ENCODE measurements around the gene FLYWCH1. TPM values are rescaled to one million over a fixed set of nuclear protein-coding genes. Genes with fewer than 3 reads are reported as not detected.

The FLYWCH1 gene
- total and polyA plus RNA-seq, 10 of the 15 experiments (the other 5 are each of a cell fraction or from before 2014, with no cell fraction given): 0.47 to 33.8 (median 11.2) TPM

- TF ChIP-seq NFYB (IDR thresholded peaks at IDR 0.05; ENCODE audit: insufficient read depth, low read depth, low read length) (peak; percentile 89), POU2F2 (IDR thresholded peaks at IDR 0.05; ENCODE audit: borderline replicate concordance, low read depth, low read length) (peak; percentile 76; the same call in 1 of the 3 replicates), MYB (IDR thresholded peaks at IDR 0.05; ENCODE audit: borderline replicate concordance, low read depth, low read length) (no peak), NRF1 (conservative IDR thresholded peaks at IDR 0.05; ENCODE audit: low read depth, low read length) (no peak), CREB1 (IDR thresholded peaks at IDR 0.05; ENCODE audit: low read depth) (peak; percentile 26; the same call in 1 of the 2 replicates), ZNF384 (IDR thresholded peaks at IDR 0.05; ENCODE audit: borderline replicate concordance, low read depth, low read length) (no peak), IKZF1 (conservative IDR thresholded peaks at IDR 0.05) (no peak; the same call in 1 of the 2 replicates), NFYA (IDR thresholded peaks at IDR 0.05; ENCODE audit: borderline replicate concordance, low read depth, low read length) (no peak), ZSCAN29 (IDR thresholded peaks at IDR 0.05) (no peak), HDGF (IDR thresholded peaks at IDR 0.05) (peak; percentile 88), CTCF (IDR thresholded peaks at IDR 0.05 in 2 of 3, conservative IDR thresholded peaks at IDR 0.05 in 1 of 3; ENCODE audit: control insufficient read depth in 2 of 3, extremely low read depth in 1 of 3, insufficient read depth in 1 of 3, low read depth in 3 of 3, low read length in 3 of 3) (no peak), ZBTB11 (CRISPR knock-in tag; IDR thresholded peaks at IDR 0.05) (no peak), BHLHE40 (IDR thresholded peaks at IDR 0.05; ENCODE audit: borderline replicate concordance in 1 of 2, low read depth in 2 of 2, low read length in 1 of 2) (no peak), SP1 (IDR thresholded peaks at IDR 0.05; ENCODE audit: low read depth, low read length) (peak; percentile 92), CBX3 (IDR thresholded peaks at IDR 0.05; ENCODE audit: borderline replicate concordance, low read depth) (no peak), RFX5 (IDR thresholded peaks at IDR 0.05; ENCODE audit: low read depth, low read length) (no peak; the same call in 1 of the 2 replicates), IRF5 (IDR thresholded peaks at IDR 0.05; ENCODE audit: borderline replicate concordance) (no peak), CBFB (IDR thresholded peaks at IDR 0.05; ENCODE audit: low read depth) (0 out of 2 replicates have a peak, but pooled peaks have one; percentile 37), JUND (IDR thresholded peaks at IDR 0.05; ENCODE audit: low read depth, low read length) (no peak), SMAD1 (IDR thresholded peaks at IDR 0.05; ENCODE audit: low read depth, partially characterized antibody) (no peak)
- TF ChIP-seq, protein P1, sequence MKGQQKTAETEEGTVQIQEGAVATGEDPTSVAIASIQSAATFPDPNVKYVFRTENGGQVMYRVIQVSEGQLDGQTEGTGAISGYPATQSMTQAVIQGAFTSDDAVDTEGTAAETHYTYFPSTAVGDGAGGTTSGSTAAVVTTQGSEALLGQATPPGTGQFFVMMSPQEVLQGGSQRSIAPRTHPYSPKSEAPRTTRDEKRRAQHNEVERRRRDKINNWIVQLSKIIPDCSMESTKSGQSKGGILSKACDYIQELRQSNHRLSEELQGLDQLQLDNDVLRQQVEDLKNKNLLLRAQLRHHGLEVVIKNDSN (IDR thresholded peaks at IDR 0.05; ENCODE audit: borderline replicate concordance, extremely low read length, insufficient read depth, low read depth, low read length): no peak
These were observed 6.3 kb upstream of the FLYWCH1 start (continued) for GRCh38 chr16:2905241-2905987.
